Loucy (cell line): Measurements from ENCODE around the gene COL23A1.
"Not testable (repeated sequence)": the region's sequence is repeated elsewhere in the genome, so short reads cannot be mapped to it uniquely, and the experiment has no call there.

Source experiments
- H2AFZ ChIP-seq: fragments of 200-600 bp; sonication (generic); 2 replicates; pipeline ENCODE4 v1.6.0; 2016; ENCODE audit warnings: antibody characterized with exemption, mild to moderate bottlenecking, low read length, moderate library complexity
- H3F3A ChIP-seq: fragments of 200-600 bp; 2 replicates; pipeline ENCODE4 v1.6.0; 2016; ENCODE audit warnings: antibody characterized with exemption, low read depth, mild to moderate bottlenecking
- H3K27me3 ChIP-seq: fragments of 200-600 bp; sonication (generic); 2 replicates; pipeline ENCODE4 v1.6.1; 2014; ENCODE audit warnings: low read length, mild to moderate bottlenecking; ENCODE audit not compliant: insufficient read depth, poor library complexity, severe bottlenecking
- H3K36me3 ChIP-seq: fragments of 200-600 bp; sonication (generic); 2 replicates; pipeline ENCODE4 v1.6.1; 2016; ENCODE audit warnings: low read length; ENCODE audit not compliant: insufficient read depth
- H3K4me1 ChIP-seq: fragments of 200-600 bp; sonication (generic); 2 replicates; pipeline ENCODE4 v1.5.1; 2014; ENCODE audit warnings: low read length, mild to moderate bottlenecking; ENCODE audit not compliant: insufficient read depth, poor library complexity, severe bottlenecking
- H3K4me2 ChIP-seq: fragments of 200-600 bp; sonication (generic); 2 replicates; pipeline ENCODE4 v1.6.0; 2014; ENCODE audit warnings: antibody characterized with exemption, low read length, low read depth, mild to moderate bottlenecking; ENCODE audit not compliant: poor library complexity, severe bottlenecking
- H3K4me3 ChIP-seq: fragments of 200-600 bp; sonication (generic); 2 replicates; pipeline ENCODE4 v1.5.1; 2014; ENCODE audit warnings: low read length, mild to moderate bottlenecking, mixed read lengths; ENCODE audit not compliant: poor library complexity, severe bottlenecking
- H3K79me2 ChIP-seq: fragments of 200-600 bp; sonication (generic); 2 replicates; pipeline ENCODE4 v1.6.1; 2014; ENCODE audit warnings: low read length; ENCODE audit not compliant: insufficient read depth
- H3K9ac ChIP-seq: fragments of 200-600 bp; sonication (generic); 2 replicates; pipeline ENCODE4 v1.6.0; 2014; ENCODE audit warnings: mild to moderate bottlenecking, low read depth, low read length, moderate library complexity; ENCODE audit not compliant: poor library complexity, severe bottlenecking
- H3K9me2 ChIP-seq: fragments of 200-600 bp; sonication (generic); replicated peaks from 2 replicates; pipeline ENCODE4 v1.6.1; 2016; ENCODE audit warnings: low read depth, low read length, mixed read lengths
- H3K9me3 ChIP-seq: fragments of 200-600 bp; sonication (generic); 2 replicates; pipeline ENCODE4 v1.6.1; 2014; ENCODE audit warnings: mild to moderate bottlenecking, antibody characterized with exemption, low read length, low read depth; ENCODE audit not compliant: insufficient read depth
- H4K20me1 ChIP-seq: fragments of 200-600 bp; sonication (generic); 2 replicates; pipeline ENCODE4 v1.6.0; 2014; ENCODE audit warnings: antibody characterized with exemption, low read length, mild to moderate bottlenecking; ENCODE audit not compliant: insufficient read depth, poor library complexity, severe bottlenecking
- EZH2phosphoT487 ChIP-seq: fragments of 200-600 bp; IDR thresholded peaks from 2 replicates; pipeline ENCODE4 v1.6.1; 2018; ENCODE audit warnings: antibody characterized with exemption, mild to moderate bottlenecking, moderate library complexity, borderline replicate concordance
- TF ChIP-seq, protein P1 (sequence below): fragments of 200-600 bp; sonication (generic); conservative IDR thresholded peaks from 2 replicates; pipeline ENCODE4 v1.5.1; 2014; ENCODE audit warnings: mild to moderate bottlenecking, antibody characterized with exemption, low read length

The COL23A1 gene

DNA sequence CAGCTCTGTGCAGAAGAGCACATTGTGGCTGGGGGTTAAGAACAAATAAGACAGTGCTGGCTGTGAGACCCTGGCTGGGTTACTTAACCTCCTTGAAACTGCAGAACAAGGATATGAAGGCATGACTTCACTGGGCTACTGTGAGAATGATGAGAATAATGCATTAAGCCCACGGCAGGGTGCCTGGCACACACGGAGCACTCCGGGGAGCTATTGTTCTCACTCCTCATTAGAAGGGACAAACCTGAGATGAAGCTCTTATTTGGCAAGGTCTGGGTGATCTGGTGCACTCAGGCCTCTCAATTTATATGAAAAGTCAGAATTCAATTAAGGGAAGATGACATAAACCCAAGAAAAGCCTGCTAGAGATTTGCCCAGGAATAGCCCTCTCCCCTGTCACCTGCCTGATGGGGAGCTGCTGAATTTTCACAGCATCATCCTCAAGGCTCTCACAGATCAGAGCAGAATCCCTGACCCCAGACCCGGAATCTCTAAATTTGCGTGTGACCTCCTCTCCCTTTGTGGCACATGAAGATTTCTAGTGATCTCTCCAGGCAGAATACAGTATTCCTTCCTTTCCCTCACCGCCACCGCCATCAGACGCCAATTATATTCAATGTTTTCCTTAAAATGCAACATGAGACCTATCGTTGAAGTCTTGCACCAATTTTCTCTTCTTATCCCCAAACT is 102.1 kb downstream of the COL23A1 start:
- Histone ChIP-seq H3K4me3 (no peak overlapping the region), H3K27me3 (no peaks in the 10 kb centered on the region), H3K4me1 (no peaks in the 10 kb centered on the region), H2AFZ (no peak overlapping the region), H3F3A (no peaks in the 10 kb centered on the region), H3K9ac (no peak overlapping the region), H3K79me2 (no peaks in the 10 kb centered on the region), H3K4me2 (no peak overlapping the region), H3K36me3 (no peaks in the 10 kb centered on the region), H3K9me3 (no peaks in the 10 kb centered on the region), H4K20me1 (no peaks in the 10 kb centered on the region), H3K9me2 (no peaks in the 10 kb centered on the region)
- TF ChIP-seq EZH2phosphoT487: no peak
- TF ChIP-seq, protein P1, sequence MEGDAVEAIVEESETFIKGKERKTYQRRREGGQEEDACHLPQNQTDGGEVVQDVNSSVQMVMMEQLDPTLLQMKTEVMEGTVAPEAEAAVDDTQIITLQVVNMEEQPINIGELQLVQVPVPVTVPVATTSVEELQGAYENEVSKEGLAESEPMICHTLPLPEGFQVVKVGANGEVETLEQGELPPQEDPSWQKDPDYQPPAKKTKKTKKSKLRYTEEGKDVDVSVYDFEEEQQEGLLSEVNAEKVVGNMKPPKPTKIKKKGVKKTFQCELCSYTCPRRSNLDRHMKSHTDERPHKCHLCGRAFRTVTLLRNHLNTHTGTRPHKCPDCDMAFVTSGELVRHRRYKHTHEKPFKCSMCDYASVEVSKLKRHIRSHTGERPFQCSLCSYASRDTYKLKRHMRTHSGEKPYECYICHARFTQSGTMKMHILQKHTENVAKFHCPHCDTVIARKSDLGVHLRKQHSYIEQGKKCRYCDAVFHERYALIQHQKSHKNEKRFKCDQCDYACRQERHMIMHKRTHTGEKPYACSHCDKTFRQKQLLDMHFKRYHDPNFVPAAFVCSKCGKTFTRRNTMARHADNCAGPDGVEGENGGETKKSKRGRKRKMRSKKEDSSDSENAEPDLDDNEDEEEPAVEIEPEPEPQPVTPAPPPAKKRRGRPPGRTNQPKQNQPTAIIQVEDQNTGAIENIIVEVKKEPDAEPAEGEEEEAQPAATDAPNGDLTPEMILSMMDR: no peak

DNA sequence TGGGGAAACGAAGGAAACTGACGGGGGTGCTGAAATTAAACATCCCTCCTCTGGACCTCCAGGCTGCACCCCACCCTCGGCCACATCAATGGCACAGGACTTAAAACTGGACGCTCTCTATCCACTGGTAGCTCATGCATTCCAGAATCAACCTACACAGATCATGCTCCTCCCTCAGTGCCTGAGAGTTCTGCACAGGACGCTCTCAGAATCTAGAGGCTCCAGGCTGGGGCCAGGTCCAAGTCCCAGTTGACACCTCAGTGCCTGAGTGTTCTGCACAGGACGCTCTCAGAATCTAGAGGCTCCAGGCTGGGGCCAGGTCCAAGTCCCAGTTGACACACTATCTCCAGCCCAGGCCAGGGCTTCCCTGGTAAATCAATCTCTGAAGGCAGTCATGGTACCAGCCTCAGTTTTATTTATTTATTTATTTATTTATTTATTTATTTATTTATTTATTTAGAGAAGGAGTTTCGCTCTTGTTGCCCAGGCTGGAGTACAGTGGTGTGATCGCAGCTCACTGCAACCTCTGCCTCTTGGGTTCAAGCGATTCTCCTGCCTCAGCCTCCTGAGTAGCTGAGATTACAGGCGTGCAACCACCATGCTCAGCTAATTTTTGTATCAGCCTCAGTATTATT is 103.2 kb downstream of the COL23A1 start:
- H3K9me3 ChIP-seq, H3K79me2 ChIP-seq, H3K9me2 ChIP-seq, H2AFZ ChIP-seq, H3K36me3 ChIP-seq, H3K4me3 ChIP-seq, H3K27me3 ChIP-seq, H4K20me1 ChIP-seq, H3K4me1 ChIP-seq, H3K9ac ChIP-seq, H3F3A ChIP-seq, H3K4me2 ChIP-seq: not testable (repeated sequence)

DNA sequence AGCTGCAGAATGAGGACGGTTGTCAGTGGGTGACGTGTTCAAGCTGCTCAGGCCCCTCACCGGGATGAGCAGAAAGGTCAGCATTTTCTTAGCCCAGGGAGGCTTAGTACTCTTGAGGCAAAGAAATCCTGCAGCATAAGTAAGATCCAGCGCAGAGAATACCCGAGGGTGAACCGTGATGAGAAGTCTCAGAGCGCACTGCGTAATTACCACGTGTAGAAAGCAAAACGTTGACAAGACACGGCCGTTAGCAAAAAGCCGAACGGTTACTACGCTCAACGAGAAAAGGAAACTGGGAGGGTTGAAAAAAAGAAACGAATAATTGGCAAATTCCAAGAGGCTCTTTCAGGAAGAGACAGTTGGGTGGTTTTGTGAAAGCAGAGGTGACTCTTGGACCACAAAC is 104.0 kb downstream of the COL23A1 start:
- no peaks in the 10 kb centered on the region for H3F3A ChIP-seq
- no peak overlapping the region for H2AFZ ChIP-seq
- no peaks in the 10 kb centered on the region for H3K4me1 ChIP-seq
- H3K9ac ChIP-seq: no peak overlapping the region
- no peak overlapping the region for H3K4me3 ChIP-seq
- TF ChIP-seq EZH2phosphoT487: no peak
- TF ChIP-seq, protein P1: no peak
- no peaks in the 10 kb centered on the region for H3K79me2 ChIP-seq
- H3K27me3 ChIP-seq: no peaks in the 10 kb centered on the region
- H3K36me3 ChIP-seq: no peaks in the 10 kb centered on the region
- H3K9me3 ChIP-seq: no peaks in the 10 kb centered on the region
- H3K9me2 ChIP-seq: no peaks in the 10 kb centered on the region
- H3K4me2 ChIP-seq: no peak overlapping the region
- H4K20me1 ChIP-seq: no peaks in the 10 kb centered on the region

GRCh38 chr5:178483620-178484019 is 106.6 kb downstream of the COL23A1 start:
- Histone ChIP-seq H4K20me1 (no peaks in the 10 kb centered on the region), H3K4me3 (no peak overlapping the region), H3K27me3 (no peaks in the 10 kb centered on the region), H3K4me2 (no peak overlapping the region), H2AFZ (no peak overlapping the region), H3K36me3 (no peaks in the 10 kb centered on the region), H3K9me2 (no peaks in the 10 kb centered on the region), H3K9ac (no peak overlapping the region), H3K9me3 (no peaks in the 10 kb centered on the region), H3K4me1 (no peaks in the 10 kb centered on the region), H3K79me2 (no peaks in the 10 kb centered on the region), H3F3A (no peaks in the 10 kb centered on the region)
- TF ChIP-seq EZH2phosphoT487: no peak
- TF ChIP-seq, protein P1: no peak
